SW480 (cell line): ENCODE data around the gene NUDT21.
A peak's percentile ranks its signal among the peaks of the same experiment; 100 is the strongest.
"Not testable (repeated sequence)": the region's sequence is repeated elsewhere in the genome, so short reads cannot be mapped to it uniquely, and the experiment has no call there.

Source experiments
- DNase-seq: peaks from one replicate; pipeline ENCODE4 v3.0.0-alpha.2; 2016; ENCODE audit warnings: low spot score

The NUDT21 gene

DNA sequence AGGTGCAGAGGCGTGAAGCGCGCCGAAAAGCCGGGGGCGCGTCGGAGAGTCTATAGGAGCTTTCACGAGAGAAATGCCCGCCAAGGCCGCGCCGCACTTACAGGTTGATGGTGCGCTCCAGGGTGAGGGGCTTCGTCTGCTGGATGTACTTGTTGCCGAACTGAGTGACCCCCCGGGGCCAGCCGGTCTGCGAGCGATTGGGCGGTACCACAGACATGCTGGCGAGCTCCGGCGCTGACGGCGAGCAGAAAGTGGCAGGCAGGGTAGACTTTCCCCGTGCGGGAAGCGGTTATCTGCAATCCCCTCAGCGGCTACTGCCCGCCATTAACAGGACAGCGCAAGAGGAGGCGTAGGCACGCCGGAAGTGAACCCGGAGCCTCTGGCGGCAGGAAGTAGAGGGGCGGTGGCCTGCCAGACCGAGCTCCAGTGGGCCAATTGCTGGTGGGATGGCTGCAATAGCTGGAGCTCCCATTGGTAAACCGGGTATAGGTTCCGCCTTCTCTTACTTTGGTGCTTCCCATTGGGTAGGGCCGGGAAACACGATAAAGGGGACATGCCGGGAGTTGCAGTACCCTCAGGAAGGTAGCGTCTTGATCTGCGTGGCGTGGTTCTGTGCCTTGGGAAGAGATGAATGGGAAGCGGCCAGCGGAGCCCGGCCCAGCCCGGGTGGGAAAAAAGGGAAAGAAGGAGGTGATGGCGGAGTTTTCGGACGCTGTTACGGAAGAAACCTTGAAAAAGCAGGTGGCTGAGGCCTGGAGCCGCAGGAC, at the start of gene NUDT21, which contains the start of gene OGFOD1:
TSS of gene NUDT21 (minus strand) at position 347 of the 767 bp plus-strand sequence. CDS start at position 217, 130 bp downstream.
TSS of gene OGFOD1 (plus strand) at position 569 of the 767 bp plus-strand sequence. CDS start at position 628, 59 bp downstream.
- peak; percentile 99 for DNase-seq

GRCh38 chr16:56493815-56494214, 42.7 kb upstream of the NUDT21 start:
- DNase-seq = no peak

DNA sequence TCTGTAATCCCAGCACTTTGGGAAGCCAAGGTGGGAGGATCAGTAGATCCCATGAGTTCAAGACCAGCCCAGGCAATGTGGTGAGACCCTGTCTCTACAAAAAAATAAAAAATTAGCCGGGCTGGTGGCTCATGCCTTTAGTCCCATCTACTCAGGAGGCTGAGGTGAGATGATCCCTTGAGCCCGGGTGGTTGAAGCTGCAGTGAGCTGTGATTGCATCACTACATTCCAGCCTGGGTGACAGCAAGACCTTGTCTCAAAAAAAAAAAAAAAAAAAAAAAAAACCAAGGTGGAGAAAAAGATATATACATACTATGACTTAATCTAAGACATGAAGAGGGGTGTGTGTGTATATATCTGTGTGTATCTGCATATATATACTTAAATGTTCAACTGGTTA, 42.0 kb upstream of the NUDT21 start:
- no peak for DNase-seq

DNA sequence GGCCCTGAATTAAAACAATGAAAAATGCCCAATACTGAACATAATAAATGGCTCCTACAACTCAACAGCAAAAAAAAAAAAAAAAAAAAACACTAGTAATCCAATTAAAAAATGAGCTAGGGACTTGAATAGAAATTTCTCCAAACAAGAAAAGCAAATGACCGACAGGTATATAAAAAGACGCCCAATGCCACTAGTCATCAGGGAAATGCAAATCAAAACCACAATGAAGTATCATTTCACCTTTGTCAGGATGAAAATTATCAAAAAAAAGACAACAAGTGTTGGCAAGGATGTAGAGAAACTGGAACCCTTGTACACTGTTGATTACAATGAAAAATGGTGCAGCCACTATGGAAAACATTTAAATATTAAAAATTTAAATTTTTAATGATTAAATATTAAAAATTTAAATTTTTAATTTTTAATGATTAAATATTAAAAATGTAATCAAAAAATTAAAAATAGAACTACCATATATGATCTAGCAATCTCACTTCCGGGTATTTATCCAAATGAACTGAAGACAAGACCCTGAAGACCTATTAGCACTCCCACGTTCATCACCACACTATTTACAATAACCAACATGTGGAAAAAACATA, 40.6 kb upstream of the NUDT21 start:
- no peak for DNase-seq

DNA sequence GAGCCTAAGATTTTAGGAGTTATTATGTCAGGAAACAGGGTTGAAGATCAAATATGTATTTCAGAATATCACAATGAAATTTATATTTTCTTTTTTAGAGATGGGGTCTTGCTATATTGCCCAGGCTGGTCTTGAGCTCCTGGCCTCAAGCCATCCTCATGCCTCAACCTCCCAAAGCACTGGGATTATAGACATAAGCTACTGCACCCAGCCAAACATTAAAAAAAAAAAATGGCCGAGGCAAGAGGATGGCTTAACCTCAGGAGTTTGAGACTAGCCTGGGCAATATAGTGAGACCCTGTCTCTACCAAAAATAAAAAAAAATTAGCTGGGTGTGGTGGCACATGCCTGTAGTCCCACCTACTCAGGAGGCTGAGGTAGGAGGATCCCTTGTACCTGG, 37.7 kb upstream of the NUDT21 start:
- DNase-seq = not testable (repeated sequence)

GRCh38 chr16:56488035-56488434, 36.9 kb upstream of the NUDT21 start:
- no peak for DNase-seq

DNA sequence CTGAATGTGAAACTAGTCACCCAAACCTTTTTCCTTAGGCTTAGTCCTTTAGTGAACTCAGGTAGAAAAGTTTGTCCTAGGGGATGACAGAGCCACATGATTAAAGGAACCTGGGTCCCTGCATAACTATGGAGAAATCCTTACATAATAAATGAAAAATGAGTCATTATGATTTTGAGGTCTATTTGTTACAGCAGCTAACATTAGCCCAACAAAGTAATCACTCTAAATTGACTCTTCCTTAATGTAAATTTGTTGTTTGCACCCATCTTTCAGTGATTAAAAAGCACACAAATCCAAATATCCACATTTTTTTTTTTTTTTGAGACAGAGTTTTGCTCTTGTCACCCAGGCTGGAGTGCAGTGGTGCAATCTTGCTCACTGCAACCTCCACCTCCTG, 32.3 kb upstream of the NUDT21 start:
- no peak for DNase-seq

- no peak for DNase-seq
These were observed 31.6 kb upstream of the NUDT21 start for GRCh38 chr16:56482683-56483236.

DNA sequence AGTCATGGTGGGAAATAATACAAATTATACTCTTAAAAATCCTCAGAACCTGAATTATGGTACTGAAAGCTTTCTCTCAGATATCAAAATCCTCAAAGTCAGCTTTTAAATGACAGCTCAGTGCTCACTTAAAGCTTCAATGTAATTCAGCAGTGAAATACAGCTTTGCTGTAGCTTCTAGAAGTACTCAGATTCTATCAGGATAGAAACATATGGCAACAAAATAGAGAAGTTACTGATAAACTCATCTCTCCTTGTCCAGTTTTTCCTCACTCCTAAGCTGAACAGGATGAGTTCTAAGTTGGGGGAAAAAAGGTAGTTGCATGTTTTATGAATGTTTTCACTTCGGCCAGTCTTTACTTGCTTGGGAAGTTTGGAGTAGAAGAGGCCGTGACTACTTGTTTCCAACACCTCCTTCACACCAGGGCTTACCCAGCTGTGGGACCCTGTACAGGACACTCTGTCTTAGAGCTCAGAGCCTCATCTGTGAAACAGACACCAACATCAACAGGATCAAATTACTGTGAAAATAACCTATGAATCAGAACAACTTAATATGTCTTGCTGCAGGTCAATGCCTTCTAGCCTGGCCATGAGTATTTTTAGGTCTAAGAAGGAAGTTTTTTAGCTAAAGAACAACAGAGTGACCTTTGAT, 30.5 kb upstream of the NUDT21 start:
- no peak for DNase-seq

DNA sequence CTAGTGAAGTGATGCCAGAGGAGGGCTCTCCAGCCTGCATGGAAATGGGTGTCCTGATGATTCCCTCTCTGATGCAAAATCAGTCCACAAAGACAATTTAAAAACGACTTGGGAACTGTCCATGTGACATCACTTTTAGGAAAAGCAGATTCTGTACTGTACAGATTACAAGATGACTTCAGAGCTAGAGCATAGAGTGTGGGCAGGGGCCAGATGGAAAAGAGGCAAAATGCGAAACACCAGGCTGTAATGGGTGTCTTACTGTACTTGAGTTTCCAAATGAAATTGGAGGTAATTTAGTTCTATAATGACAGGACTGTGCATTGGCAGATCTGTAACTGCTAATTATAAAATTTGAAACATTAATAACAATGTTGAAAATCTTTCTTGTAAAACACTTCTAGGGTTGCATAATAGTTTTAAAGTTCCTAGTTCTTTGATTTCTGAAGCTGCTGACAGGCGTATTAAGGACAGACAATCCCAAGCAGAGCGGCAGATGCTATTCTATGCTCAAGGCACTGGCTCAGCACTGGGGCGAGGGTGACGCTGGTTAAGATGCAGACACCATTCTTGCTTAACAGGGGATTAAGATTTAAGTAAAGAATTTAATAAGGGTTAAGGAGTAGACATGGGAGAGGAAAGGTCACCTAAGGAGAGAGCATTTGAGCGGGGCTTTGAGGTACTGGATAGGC, 29.8 kb upstream of the NUDT21 start:
- no peak for DNase-seq

DNA sequence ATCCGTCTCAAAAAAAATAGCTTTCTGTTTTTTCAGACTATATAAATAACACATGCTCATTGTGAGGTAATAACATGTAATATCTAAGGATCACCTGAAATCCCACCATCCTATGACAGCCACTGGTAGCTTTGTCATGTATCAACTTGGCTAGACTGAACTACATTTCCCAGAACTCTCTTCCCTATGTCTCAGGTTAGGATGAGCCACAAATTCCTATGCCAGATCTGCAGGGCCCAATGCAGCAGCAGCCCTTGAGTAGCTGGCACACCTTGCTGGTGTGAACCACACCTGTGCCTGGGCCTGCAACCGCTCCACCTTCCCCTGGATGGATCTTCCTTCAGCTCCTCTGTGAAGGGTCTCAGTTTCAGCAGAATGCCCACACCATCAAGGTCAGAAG, 28.3 kb upstream of the NUDT21 start:
- no peak for DNase-seq

GRCh38 chr16:56478281-56479049, 27.3 kb upstream of the NUDT21 start:
- DNase-seq = peak; percentile 47

- DNase-seq = peak; percentile 58
These were observed 26.2 kb upstream of the NUDT21 start for GRCh38 chr16:56477096-56477878.

GRCh38 chr16:56475201-56475600, 24.1 kb upstream of the NUDT21 start:
- no peak for DNase-seq

- no peak for DNase-seq
These were observed 19.5 kb upstream of the NUDT21 start for GRCh38 chr16:56470666-56471065.

DNA sequence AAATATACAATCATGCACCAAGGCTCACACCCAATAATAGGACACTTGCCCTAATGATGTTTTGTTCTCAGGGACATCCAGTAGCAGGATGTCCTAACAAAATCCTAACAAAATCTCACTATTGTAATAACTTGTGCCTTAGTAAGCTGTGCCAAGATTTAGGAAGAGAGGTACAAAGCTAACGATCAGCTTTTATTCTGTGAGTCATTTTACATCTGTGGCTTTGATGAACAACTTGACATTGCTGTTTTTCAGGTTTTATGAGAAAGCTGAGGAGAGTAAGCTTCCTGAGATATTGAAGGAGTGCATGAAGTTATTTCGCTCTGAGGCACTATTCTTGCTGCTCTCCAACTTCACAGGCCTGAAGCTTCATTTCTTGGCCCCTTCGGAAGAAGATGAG, 19.1 kb upstream of the NUDT21 start:
- DNase-seq = no peak

DNA sequence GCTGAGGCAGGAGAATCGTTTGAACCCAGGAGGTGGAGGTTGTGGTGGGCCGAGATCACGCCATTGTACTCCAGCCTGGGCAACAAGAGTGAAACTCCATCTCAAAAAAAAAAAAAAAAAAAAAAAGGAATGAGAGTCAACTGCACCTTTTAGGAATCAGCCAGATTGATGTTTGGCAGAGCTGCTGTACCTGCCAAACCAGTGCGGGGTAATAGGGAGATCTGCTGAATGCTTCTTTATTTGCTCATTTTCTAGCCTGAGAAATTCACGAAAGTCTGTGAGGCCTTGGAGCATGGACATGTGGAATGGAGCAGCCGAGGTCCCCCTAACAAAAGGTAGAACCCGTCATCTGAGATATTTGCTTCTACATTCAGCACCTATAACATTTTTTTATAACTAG, 18.6 kb upstream of the NUDT21 start:
- no peak for DNase-seq

DNA sequence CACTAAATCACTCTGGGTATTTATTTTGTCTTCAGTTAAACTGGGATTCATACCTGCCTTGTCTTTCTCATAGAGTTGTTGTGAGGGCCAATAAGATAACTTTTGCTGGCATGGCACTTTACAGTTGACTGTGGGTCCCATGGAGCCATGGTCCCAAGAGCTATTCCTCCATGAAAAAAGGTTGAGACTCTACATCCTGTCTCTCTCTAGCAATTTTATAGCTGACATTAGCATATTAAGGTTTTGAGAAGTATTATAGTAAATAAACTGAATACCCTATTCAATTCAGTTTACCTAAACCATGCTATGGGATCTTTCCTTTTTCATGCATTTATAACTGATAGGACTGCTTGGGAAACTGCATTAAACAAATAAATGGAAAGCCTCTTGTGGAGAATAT, 17.7 kb upstream of the NUDT21 start:
- no peak for DNase-seq

DNA sequence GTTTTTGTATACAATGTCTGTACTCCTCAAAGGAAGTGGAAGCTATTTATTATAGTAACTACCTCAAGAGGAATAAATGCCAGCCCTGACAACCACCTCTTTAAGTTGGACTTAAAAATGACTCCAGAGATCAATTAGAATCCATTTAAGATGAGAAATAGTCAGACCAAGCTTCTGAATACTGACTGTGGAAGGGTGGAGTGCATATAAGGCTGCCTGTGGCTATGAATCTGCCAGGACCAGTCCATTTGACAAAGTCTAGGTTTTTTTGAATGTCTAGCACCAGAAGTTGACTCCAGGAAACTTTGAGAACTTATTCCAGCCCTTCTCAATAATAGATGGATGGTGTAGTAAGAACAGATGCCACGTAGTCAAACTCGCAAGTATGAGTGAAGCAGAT, 15.2 kb upstream of the NUDT21 start:
- DNase-seq = no peak

DNA sequence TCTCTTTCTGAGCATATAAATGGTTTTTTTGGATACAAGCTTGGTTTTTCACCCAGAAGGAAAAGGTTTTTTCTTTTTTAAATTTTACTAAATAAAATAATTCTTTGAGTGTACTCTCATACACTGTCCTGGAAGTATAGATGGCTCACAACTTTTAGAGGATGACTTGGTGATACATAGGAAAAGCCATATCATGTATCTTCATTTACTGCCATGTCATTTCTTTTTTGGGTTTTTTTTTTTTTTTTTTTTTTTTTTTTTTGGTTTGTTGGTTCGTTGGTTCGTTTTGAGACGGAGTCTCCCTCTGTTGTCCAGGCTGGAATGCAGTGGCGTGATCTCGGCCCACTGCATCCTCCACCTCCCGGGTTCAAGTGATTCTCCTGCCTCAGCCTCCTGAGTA, 12.0 kb upstream of the NUDT21 start:
- no peak for DNase-seq
